IMR-90 (cell line): ENCODE results near the gene MAPRE2. TPM values are rescaled to one million over a fixed set of nuclear protein-coding genes. Genes with fewer than 3 reads are reported as not detected.

Experiments
- ATAC-seq: fragments of 200-7000 bp; cut with Tn5 transposase; 2 replicates; pipeline ENCODE4 v1.9.1; 2020; ENCODE audit warnings: low read depth, mild to moderate bottlenecking, moderate library complexity
- BruUV-seq: library from RNA; stranded (reverse); fragments of 400-500 nt; replicated peaks from 2 replicates; lab custom pipeline; 2021; lab: Mats Ljungman, UMichigan
- CTCF ChIA-PET: fragments of 300-600 bp; formaldehyde crosslinking; extraction: SDS; loops from one replicate; lab custom pipeline; 2021; ENCODE audit warnings: antibody characterized with exemption; lab: Yijun Ruan, JAX
- POLR2A ChIA-PET: fragments of 300-600 bp; sonication (Branson Sonifier 250); formaldehyde crosslinking; loops from one replicate; lab custom pipeline; 2022; ENCODE audit warnings: antibody characterized with exemption; ENCODE audit not compliant: unreplicated experiment; lab: Charles Lee
- DNase-seq: peaks from one replicate; pipeline ENCODE4 v3.0.0; 2013
- H2AFZ ChIP-seq: replicated peaks from 2 replicates; pipeline ENCODE3; 2013; ENCODE audit warnings: low read length, mild to moderate bottlenecking; ENCODE audit not compliant: poor library complexity
- H2AK5ac ChIP-seq: 2 replicates; pipeline ENCODE4 v1.6.1; 2013; ENCODE audit warnings: low read depth, low read length, inconsistent platforms
- H2AK9ac ChIP-seq: replicated peaks from 2 replicates; pipeline ENCODE3; 2013; ENCODE audit warnings: mild to moderate bottlenecking, low read depth, low read length, moderate library complexity; ENCODE audit not compliant: poor library complexity
- H2BK120ac ChIP-seq: 2 replicates; pipeline ENCODE4 v1.6.1; 2013; ENCODE audit warnings: low read depth, low read length, inconsistent platforms
- H2BK15ac ChIP-seq: 3 replicates; pipeline ENCODE4 v1.6.1; 2013; ENCODE audit warnings: low read depth, low read length, inconsistent platforms
- H2BK20ac ChIP-seq: 2 replicates; pipeline ENCODE4 v1.6.1; 2013; ENCODE audit warnings: low read depth, mild to moderate bottlenecking, inconsistent platforms, low read length, moderate library complexity
- H2BK5ac ChIP-seq: 2 replicates; pipeline ENCODE4 v1.6.1; 2013; ENCODE audit warnings: mild to moderate bottlenecking, low read depth, low read length, inconsistent platforms; ENCODE audit not compliant: poor library complexity, severe bottlenecking
- H3K14ac ChIP-seq: replicated peaks from 2 replicates; pipeline ENCODE4 v1.6.1; 2013; ENCODE audit warnings: low read depth, low read length, inconsistent platforms
- H3K18ac ChIP-seq: 2 replicates; pipeline ENCODE4 v1.6.1; 2013; ENCODE audit warnings: low read depth, low read length, control low read depth
- H3K23ac ChIP-seq: 2 replicates; pipeline ENCODE4 v1.6.1; 2013; ENCODE audit warnings: low read depth, low read length, inconsistent platforms
- H3K27ac ChIP-seq: 2 replicates; pipeline ENCODE4 v1.5.1; 2013; ENCODE audit warnings: mild to moderate bottlenecking, control low read depth, low read length; ENCODE audit not compliant: insufficient read depth
- H3K27me3 ChIP-seq: 2 replicates; pipeline ENCODE4 v1.6.1; 2013; ENCODE audit warnings: low read length; ENCODE audit not compliant: control insufficient read depth, insufficient read depth
- H3K36me3 ChIP-seq: 2 replicates; pipeline ENCODE4 v1.6.1; 2013; ENCODE audit warnings: low read length, mixed read lengths; ENCODE audit not compliant: control insufficient read depth, insufficient read depth
- H3K4ac ChIP-seq: 2 replicates; pipeline ENCODE4 v1.6.1; 2013; ENCODE audit warnings: low read depth, low read length, inconsistent platforms
- H3K4me1 ChIP-seq: 2 replicates; pipeline ENCODE4 v1.6.1; 2013; ENCODE audit warnings: low read length, mixed read lengths; ENCODE audit not compliant: control insufficient read depth, insufficient read depth
- H3K4me2 ChIP-seq: 2 replicates; pipeline ENCODE4 v1.6.1; 2013; ENCODE audit warnings: low read depth, mild to moderate bottlenecking, control low read depth, low read length, moderate library complexity
- H3K4me3 ChIP-seq: 2 replicates; pipeline ENCODE4 v1.5.1; 2013; ENCODE audit warnings: low read depth, mild to moderate bottlenecking, control low read depth, low read length, moderate library complexity; ENCODE audit not compliant: insufficient read depth
- H3K56ac ChIP-seq: 2 replicates; pipeline ENCODE4 v1.6.1; 2013; ENCODE audit warnings: low read length, inconsistent platforms; ENCODE audit not compliant: insufficient read depth; ENCODE audit errors: extremely low read depth
- H3K79me1 ChIP-seq, 2 experiments: 2 replicates each; pipeline ENCODE4 v1.6.1; 2013; ENCODE audit warnings: low read length in 2 of 2, inconsistent platforms in 1 of 2, low read depth in 1 of 2
- H3K9ac ChIP-seq: 2 replicates; pipeline ENCODE4 v1.6.1; 2013; ENCODE audit warnings: low read depth, low read length, control low read depth
- H3K9me1 ChIP-seq: 2 replicates; pipeline ENCODE4 v1.6.1; 2013; ENCODE audit warnings: low read length, inconsistent platforms; ENCODE audit not compliant: insufficient read depth
- H3K9me3 ChIP-seq: 2 replicates; pipeline ENCODE4 v1.6.1; 2013; ENCODE audit warnings: low read length; ENCODE audit not compliant: control insufficient read depth, insufficient read depth
- H4K20me1 ChIP-seq: 2 replicates; pipeline ENCODE4 v1.6.1; 2013; ENCODE audit warnings: low read length, inconsistent platforms; ENCODE audit not compliant: insufficient read depth
- H4K5ac ChIP-seq: 2 replicates; pipeline ENCODE4 v1.6.1; 2013; ENCODE audit warnings: mild to moderate bottlenecking, low read depth, low read length, control low read depth
- H4K8ac ChIP-seq, 2 experiments: 2 replicates each; pipeline ENCODE4 v1.6.1; 2013; ENCODE audit warnings: low read depth in 2 of 2, low read length in 2 of 2, control low read depth in 1 of 2, inconsistent platforms in 1 of 2
- H4K91ac ChIP-seq: 2 replicates; pipeline ENCODE4 v1.6.1; 2013; ENCODE audit warnings: low read depth, low read length, inconsistent platforms; ENCODE audit not compliant: insufficient read depth
- BHLHE40 ChIP-seq: fragments of 150-350 bp; IDR thresholded peaks from 2 replicates; pipeline ENCODE4 v1.6.1; 2016; ENCODE audit warnings: mild to moderate bottlenecking, low read depth, low read length
- CEBPB ChIP-seq: IDR thresholded peaks from 2 replicates; pipeline ENCODE4 v1.6.1; 2012; ENCODE audit warnings: low read depth, low read length, improper control_type of control experiment
- CHD1 ChIP-seq: IDR thresholded peaks from 2 replicates; pipeline ENCODE4 v1.6.1; 2012; ENCODE audit warnings: low read depth, low read length, improper control_type of control experiment
- CTCF ChIP-seq: conservative IDR thresholded peaks from 2 replicates; pipeline ENCODE4 v1.5.1; 2012; ENCODE audit warnings: mild to moderate bottlenecking, low read depth, low read length, improper control_type of control experiment
- FOS ChIP-seq: fragments of 150-350 bp; IDR thresholded peaks from 2 replicates; pipeline ENCODE4 v1.6.1; 2016; ENCODE audit warnings: low read depth, low read length
- MAFK ChIP-seq: IDR thresholded peaks from 2 replicates; pipeline ENCODE4 v1.6.1; 2012; ENCODE audit warnings: low read depth, low read length, improper control_type of control experiment
- MAZ ChIP-seq: IDR thresholded peaks from 2 replicates; pipeline ENCODE4 v1.6.1; 2012; ENCODE audit warnings: low read depth, mild to moderate bottlenecking, low read length, improper control_type of control experiment, moderate library complexity, borderline replicate concordance
- MXI1 ChIP-seq: IDR thresholded peaks from 2 replicates; pipeline ENCODE4 v1.6.1; 2012; ENCODE audit warnings: low read depth, mild to moderate bottlenecking, low read length, moderate library complexity, borderline replicate concordance
- NFE2L2 ChIP-seq: fragments of 150-350 bp; IDR thresholded peaks from 2 replicates; pipeline ENCODE4 v1.6.1; 2016; ENCODE audit warnings: low read depth, mild to moderate bottlenecking, low read length
- POLR2A ChIP-seq: IDR thresholded peaks from 2 replicates; pipeline ENCODE4 v1.6.1; 2012; ENCODE audit warnings: mild to moderate bottlenecking, low read depth, low read length
- RAD21 ChIP-seq: IDR thresholded peaks from 2 replicates; pipeline ENCODE4 v1.6.1; 2012; ENCODE audit warnings: low read length, improper control_type of control experiment
- RCOR1 ChIP-seq: IDR thresholded peaks from 2 replicates; pipeline ENCODE4 v1.6.1; 2012; ENCODE audit warnings: mild to moderate bottlenecking, low read length, improper control_type of control experiment; ENCODE audit not compliant: insufficient replicate concordance
- RFX5 ChIP-seq: IDR thresholded peaks from 2 replicates; pipeline ENCODE4 v1.8.0; 2012; ENCODE audit warnings: low read depth, mild to moderate bottlenecking, low read length, moderate library complexity
- SMC3 ChIP-seq: fragments of 150-350 bp; IDR thresholded peaks from 2 replicates; pipeline ENCODE4 v1.6.1; 2016; ENCODE audit warnings: low read depth, mild to moderate bottlenecking, antibody characterized with exemption, low read length, moderate library complexity
- dilution Hi-C: fragments of 300-500 bp; cut with HindIII; formaldehyde crosslinking; loops from one replicate; pipeline ENCODE4 v1.14.3; 2018; ENCODE audit warnings: low sequenced_read_pairs; ENCODE audit not compliant: unreplicated experiment
- in situ Hi-C: fragments of 300-500 bp; cut with MboI; formaldehyde crosslinking; loops from 3 replicates; pipeline ENCODE4 v1.14.3; 2019; ENCODE audit warnings: low sequenced_read_pairs, inconsistent platforms, mixed read lengths
- intact Hi-C: fragments of 100-400 bp; cut with micrococcal nuclease; formaldehyde crosslinking; loops from 2 replicates; pipeline ENCODE4 v1.10.0; 2022
- polyA plus RNA-seq, 3 experiments: library from polyadenylated mRNA; depleted of rRNA; stranded (reverse); fragments of >200 nt; gene quantifications; 2 replicates each; pipeline ENCODE4 v1.2.3, GENCODE V29; 2012; ENCODE audit warnings: low replicate concordance in 1 of 3
- total RNA-seq: library from RNA; depleted of rRNA; stranded (reverse); fragments of >200 nt; gene quantifications from 2 replicates; pipeline ENCODE4 v1.2.3, GENCODE V29; 2012
- TF ChIP-seq, protein P1 (sequence below): fragments of 150-350 bp; IDR thresholded peaks from 2 replicates; pipeline ENCODE4 v1.6.1; 2016; ENCODE audit warnings: low read depth, mild to moderate bottlenecking, low read length, moderate library complexity, borderline replicate concordance
- TF ChIP-seq, protein P2 (sequence below): fragments of 150-350 bp; IDR thresholded peaks from 2 replicates; pipeline ENCODE4 v1.6.1; 2017; ENCODE audit warnings: mild to moderate bottlenecking, antibody characterized with exemption, low read length, low read depth

Gene MAPRE2
- total and polyA plus RNA-seq, 2 of the 4 experiments (the other 2 are of a cell fraction) = 19.6 to 23.8 TPM

DNA sequence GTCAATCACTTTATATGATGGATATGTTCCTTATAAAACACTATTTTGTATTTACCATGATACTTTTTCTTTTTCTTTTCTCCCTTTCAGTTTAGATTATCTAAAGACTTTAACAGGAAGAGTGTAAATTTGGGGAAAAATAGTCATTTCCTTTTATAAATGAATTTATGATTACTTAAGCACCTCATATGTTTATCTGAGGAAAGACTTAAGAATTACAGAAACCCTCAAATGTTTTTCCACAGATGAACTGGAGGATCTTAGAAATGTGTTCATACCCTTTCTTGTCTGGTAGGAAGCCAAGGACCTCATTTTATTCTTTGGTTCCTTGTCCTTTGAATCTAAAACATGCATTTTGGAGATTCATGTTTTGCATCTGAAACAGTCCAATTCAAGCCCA lies 36.7 kb downstream of the MAPRE2 start:
- H2AFZ ChIP-seq = no peak overlapping the region
- H3K79me1 ChIP-seq = 0 out of 4 replicates have a peak, but pooled peaks cover 0 to 5% of the 10 kb centered on the region in 2 experiments
- no peak overlapping the region for H4K8ac ChIP-seq
- no peaks in the 10 kb centered on the region for H3K9me3 ChIP-seq
- no peak overlapping the region for H3K4ac ChIP-seq
- dilution Hi-C loops (no loop called here), intact Hi-C loops (no loop called here), in situ Hi-C loops (no loop called here)
- H4K5ac ChIP-seq = no peak overlapping the region
- CTCF ChIA-PET = no interaction called here
- H4K91ac ChIP-seq = no peak overlapping the region
- H3K18ac ChIP-seq = no peak overlapping the region
- no peak overlapping the region for H2BK20ac ChIP-seq
- H2AK5ac ChIP-seq = no peak overlapping the region
- H3K23ac ChIP-seq = no peak overlapping the region
- no peak overlapping the region for H3K9ac ChIP-seq
- no peak overlapping the region for H2BK15ac ChIP-seq
- H2AK9ac ChIP-seq = no peak overlapping the region
- H3K27me3 ChIP-seq = no peaks in the 10 kb centered on the region
- no peaks in the 10 kb centered on the region for H3K36me3 ChIP-seq
- H3K4me2 ChIP-seq = no peak overlapping the region
- H3K56ac ChIP-seq = no peak overlapping the region
- DNase-seq = peak; percentile 18
- ATAC-seq = no peak
- no peaks in the 10 kb centered on the region for H4K20me1 ChIP-seq
- POLR2A ChIA-PET = no interaction called here
- H2BK120ac ChIP-seq = no peak overlapping the region
- no peak overlapping the region for H3K27ac ChIP-seq
- no peak overlapping the region for H3K14ac ChIP-seq
- BruUV-seq = no TSS peak
- H3K9me1 ChIP-seq = peaks cover 8% of the 10 kb centered on the region; the same call in 1 of the 2 replicates
- H3K4me1 ChIP-seq = peaks cover 5% of the 10 kb centered on the region
- H2BK5ac ChIP-seq = no peak overlapping the region
- no peak for TF ChIP-seq POLR2A
- TF ChIP-seq MXI1 = no peak
- no peak for TF ChIP-seq MAZ
- TF ChIP-seq RCOR1 = no peak
- no peak for TF ChIP-seq BHLHE40
- TF ChIP-seq FOS = no peak
- no peak for TF ChIP-seq CHD1
- no peak for TF ChIP-seq MAFK
- no peak for TF ChIP-seq NFE2L2
- no peak for TF ChIP-seq CTCF
- no peak for TF ChIP-seq SMC3
- TF ChIP-seq, protein P1, sequence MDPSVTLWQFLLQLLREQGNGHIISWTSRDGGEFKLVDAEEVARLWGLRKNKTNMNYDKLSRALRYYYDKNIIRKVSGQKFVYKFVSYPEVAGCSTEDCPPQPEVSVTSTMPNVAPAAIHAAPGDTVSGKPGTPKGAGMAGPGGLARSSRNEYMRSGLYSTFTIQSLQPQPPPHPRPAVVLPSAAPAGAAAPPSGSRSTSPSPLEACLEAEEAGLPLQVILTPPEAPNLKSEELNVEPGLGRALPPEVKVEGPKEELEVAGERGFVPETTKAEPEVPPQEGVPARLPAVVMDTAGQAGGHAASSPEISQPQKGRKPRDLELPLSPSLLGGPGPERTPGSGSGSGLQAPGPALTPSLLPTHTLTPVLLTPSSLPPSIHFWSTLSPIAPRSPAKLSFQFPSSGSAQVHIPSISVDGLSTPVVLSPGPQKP = no peak
- TF ChIP-seq, protein P2, sequence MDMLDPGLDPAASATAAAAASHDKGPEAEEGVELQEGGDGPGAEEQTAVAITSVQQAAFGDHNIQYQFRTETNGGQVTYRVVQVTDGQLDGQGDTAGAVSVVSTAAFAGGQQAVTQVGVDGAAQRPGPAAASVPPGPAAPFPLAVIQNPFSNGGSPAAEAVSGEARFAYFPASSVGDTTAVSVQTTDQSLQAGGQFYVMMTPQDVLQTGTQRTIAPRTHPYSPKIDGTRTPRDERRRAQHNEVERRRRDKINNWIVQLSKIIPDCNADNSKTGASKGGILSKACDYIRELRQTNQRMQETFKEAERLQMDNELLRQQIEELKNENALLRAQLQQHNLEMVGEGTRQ = no peak
- TF ChIP-seq RFX5 = no peak
- TF ChIP-seq CEBPB = no peak
- TF ChIP-seq RAD21 = no peak
- H3K4me3 ChIP-seq = no peak overlapping the region
